Colonic mucosa (tissue), 4 donors: Measurements from ENCODE around the gene CD58. TPM values are rescaled to one million over a fixed set of nuclear protein-coding genes. Genes with fewer than 3 reads are reported as not detected.

Source experiments
- DNase-seq: peaks from one replicate; pipeline ENCODE4 v3.0.0-alpha.2; 2020
- H3K27ac ChIP-seq: fragments of 200-600 bp; one replicate; pipeline ENCODE4 v1.8.0; 2021
- H3K27me3 ChIP-seq: fragments of 200-600 bp; one replicate; pipeline ENCODE4 v1.8.0; 2021
- H3K36me3 ChIP-seq: fragments of 200-600 bp; one replicate; pipeline ENCODE4 v1.8.0; 2021
- H3K4me1 ChIP-seq: fragments of 200-600 bp; one replicate; pipeline ENCODE4 v1.8.0; 2021; ENCODE audit warnings: mild to moderate bottlenecking
- H3K4me3 ChIP-seq: fragments of 200-600 bp; one replicate; pipeline ENCODE4 v1.8.0; 2021
- H3K9ac ChIP-seq, 2 donors: one replicate each; pipeline ENCODE4 v1.7.0; 2013; ENCODE audit warnings: control low read depth in 2 of 2, low read depth in 2 of 2, low read length in 2 of 2
- H3K9me3 ChIP-seq: fragments of 200-600 bp; one replicate; pipeline ENCODE4 v1.8.0; 2021
- CTCF ChIP-seq: fragments of 200-600 bp; IDR thresholded peaks from one replicate; pipeline ENCODE4 v1.8.0; 2022; ENCODE audit warnings: antibody characterized with exemption, mild to moderate bottlenecking
- intact Hi-C: fragments of 100-400 bp; cut with DNase I; formaldehyde crosslinking; loops from one replicate; pipeline ENCODE4 v1.14.1; 2022
- total RNA-seq, 2 donors: library from RNA; stranded (reverse); fragmentation: NEBNext Ultra II Directional in 1 of 2; extraction: Animal tissue kit (Norgen Biotek cat#: 25700) in 1 of 2; gene quantifications; one replicate each; pipeline ENCODE4 v1.2.1, GENCODE V29; 2021
- donor health status: healthy.
- donor health status: DM: no; HTN: no; CAD: no.
- donor health status: DM: no; HTN: no; CAD: no.

The CD58 gene
- total RNA-seq, 2 donors from 2014 or later, result 16.1 to 25.9 TPM

DNA sequence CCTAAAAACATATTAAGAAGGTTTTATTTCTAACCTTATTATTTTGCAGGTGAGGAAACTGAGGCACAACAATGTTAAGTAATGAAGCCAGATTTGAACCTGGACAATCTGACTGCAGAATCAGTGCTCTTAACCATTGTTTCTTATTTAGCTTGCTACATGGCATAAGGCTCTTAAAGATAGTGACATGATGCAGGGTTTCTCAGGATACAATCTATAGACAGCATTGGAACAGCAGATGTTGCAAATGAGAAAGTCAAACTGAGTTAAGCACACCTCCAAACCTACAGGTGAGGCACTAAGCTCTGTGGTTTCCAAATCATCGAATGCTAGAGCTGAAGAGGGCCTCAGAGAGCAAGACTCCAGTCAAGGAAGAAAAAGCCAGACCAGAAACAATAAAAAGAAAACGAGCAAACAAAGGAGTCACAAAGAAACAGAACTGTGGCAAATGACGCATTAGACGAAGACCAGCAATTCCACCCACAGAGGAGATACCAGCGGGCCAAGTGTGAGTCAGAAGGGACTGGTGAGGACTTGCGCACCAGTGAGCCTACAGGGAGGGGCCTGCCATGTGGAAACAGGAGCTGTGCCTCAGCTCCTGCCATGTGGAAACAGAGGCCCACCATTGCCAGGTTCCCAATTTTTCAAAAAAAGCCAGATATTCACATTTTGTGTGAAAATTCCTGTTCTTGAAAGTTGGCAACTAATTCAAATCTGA, 14.4 kb downstream of the CD58 start:
- Histone ChIP-seq H3K27ac (peak overlapping the region; percentile 58), H3K36me3 (no peaks in the 10 kb centered on the region), H3K4me3 (no peak overlapping the region), H3K4me1 (no peaks in the 10 kb centered on the region), H3K27me3 (no peaks in the 10 kb centered on the region), H3K9ac (peak overlapping the region; percentile 13 to 51), H3K9me3 (no peaks in the 10 kb centered on the region)
- TF ChIP-seq CTCF, result no peak
- peak; percentile 84 for DNase-seq
- intact Hi-C loops, result no loop called here

DNA sequence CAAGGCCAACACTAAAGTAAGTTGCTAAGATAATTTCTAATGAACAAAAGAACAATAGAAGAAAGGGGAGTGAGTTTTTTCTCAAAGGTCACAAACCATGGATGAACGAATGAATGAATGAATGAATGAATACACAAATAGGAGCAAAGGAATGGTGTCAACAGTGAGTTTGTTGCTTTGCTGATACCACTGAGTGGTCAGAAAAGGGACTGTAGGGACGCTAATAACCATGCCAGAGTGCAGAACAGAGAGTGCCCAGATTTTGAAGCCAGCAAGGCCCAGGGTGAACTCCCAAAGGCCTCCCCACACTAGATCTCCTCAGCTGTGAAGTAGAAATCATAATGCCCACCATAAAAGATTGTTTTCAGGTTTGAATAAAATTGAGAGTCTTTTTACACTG, 15.9 kb downstream of the CD58 start:
- Histone ChIP-seq H3K4me3 (no peak overlapping the region), H3K4me1 (no peaks in the 10 kb centered on the region), H3K27me3 (no peaks in the 10 kb centered on the region), H3K27ac (no peak overlapping the region), H3K36me3 (no peaks in the 10 kb centered on the region), H3K9me3 (no peaks in the 10 kb centered on the region), H3K9ac (no peak overlapping the region)
- TF ChIP-seq CTCF, result no peak
- intact Hi-C loops, result no loop called here
- no peak for DNase-seq

DNA sequence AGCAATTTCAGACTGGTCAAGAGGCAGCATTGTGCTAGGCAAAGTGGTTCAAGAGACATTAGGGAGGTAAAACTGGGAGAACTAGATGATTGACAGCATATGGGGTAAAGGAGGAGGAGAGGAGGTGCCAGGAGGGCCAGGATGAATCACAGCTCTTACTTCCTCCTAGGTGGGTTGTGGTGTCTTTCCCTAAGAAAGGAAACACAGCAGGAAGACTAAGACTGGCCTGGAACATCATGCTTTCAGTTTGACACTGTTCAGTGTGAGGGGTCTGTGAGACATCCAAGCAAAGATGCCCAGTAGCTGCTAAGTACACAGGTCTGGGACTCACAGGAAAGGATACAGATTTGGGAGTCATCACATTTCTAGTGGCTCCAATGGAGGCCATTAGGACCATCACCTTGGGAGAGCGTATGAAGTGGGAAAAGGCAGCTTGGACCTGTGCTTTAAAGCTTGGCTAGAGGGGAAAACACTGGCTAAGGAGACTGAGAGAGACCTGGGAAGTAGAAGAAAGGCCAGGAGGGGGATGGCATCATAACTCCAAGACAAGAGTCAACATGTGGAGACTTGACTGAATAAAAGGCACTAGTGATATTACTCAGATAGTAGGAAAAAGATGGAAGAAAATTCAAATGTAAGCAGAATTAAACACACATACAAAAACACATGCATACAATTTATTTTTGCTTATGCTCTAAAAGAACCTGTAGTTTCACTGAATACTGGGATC, 17.3 kb downstream of the CD58 start:
- H3K4me3 ChIP-seq, result no peak overlapping the region
- H3K27me3 ChIP-seq, result no peaks in the 10 kb centered on the region
- no peak for TF ChIP-seq CTCF
- intact Hi-C loops, result no loop called here
- H3K36me3 ChIP-seq, result no peaks in the 10 kb centered on the region
- DNase-seq, result no peak
- H3K4me1 ChIP-seq, result no peaks in the 10 kb centered on the region
- H3K9ac ChIP-seq, result no peak overlapping the region
- no peaks in the 10 kb centered on the region for H3K9me3 ChIP-seq
- no peak overlapping the region for H3K27ac ChIP-seq

- Histone ChIP-seq H3K27me3 (no peaks in the 10 kb centered on the region), H3K4me1 (no peaks in the 10 kb centered on the region), H3K9me3 (no peaks in the 10 kb centered on the region), H3K36me3 (peaks cover 4% of the 10 kb centered on the region), H3K27ac (no peak overlapping the region), H3K4me3 (no peak overlapping the region), H3K9ac (no peak overlapping the region)
- TF ChIP-seq CTCF, result no peak
- intact Hi-C loops, result no loop called here
- no peak for DNase-seq
Observed at GRCh38 chr1:116546354-116546977, 24.4 kb downstream of the CD58 start.

DNA sequence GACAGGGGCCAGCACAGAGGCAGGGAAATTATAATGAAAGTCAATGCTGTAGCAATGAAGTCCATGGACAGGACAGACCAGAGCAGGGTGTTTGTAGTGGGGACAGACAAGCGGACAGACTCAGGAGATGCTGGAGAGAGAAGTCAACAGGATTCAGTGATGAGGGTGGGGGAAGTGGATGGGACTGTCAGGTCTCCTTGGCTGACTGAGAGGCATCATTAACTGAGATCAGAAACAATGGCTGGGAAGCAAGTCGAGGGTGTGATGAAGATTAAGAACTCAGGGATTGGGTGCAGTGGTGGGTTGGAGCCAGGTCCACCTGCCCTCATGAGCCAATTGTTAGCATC, 25.5 kb downstream of the CD58 start:
- Histone ChIP-seq H3K27ac (no peak overlapping the region), H3K9ac (no peak overlapping the region), H3K4me3 (no peak overlapping the region), H3K27me3 (no peaks in the 10 kb centered on the region), H3K4me1 (no peaks in the 10 kb centered on the region), H3K9me3 (no peaks in the 10 kb centered on the region), H3K36me3 (peaks cover 4% of the 10 kb centered on the region)
- no peak for DNase-seq
- no peak for TF ChIP-seq CTCF
- intact Hi-C loops, result no loop called here
